Measurements from ENCODE around the gene MORF4L1.
A peak's percentile ranks its signal among the peaks of the same experiment; 100 is the strongest.

The MORF4L1 gene

DNA sequence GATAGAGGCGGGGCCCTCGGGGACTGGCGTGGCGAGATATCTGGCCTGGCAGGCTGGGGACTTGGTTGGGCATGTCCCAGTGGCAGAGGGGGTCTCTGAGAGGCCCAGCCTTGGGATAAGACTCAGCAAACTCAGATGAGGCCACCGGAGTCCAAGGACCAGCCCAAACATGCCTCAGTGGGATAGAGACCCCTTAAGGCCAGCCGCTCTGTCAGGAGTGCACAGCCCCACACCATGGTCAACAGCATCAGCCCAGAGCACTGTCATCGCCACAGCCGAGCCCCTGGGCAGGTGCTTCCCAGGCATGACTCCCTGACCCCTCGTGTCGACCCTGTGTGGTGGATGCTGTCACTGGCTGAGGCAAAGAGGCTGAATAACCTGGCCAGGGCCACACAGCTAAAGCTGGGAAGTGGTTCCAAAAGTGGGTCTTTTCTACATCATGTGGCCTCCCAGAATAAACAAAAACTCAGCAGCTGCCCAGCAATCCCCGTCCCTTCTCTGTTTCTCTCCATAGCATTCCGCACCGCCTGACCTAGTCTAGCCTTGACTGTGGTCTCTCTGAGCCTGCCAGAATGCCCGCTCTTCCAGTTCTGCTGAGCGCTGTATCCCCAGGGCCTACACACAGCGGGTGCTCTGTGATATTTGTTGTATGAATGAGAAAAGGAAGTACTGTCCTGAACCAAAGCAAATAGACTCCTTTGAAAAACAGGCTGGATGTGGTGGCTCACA, 57.0 kb downstream of the MORF4L1 start:
- no peak for DNase-seq (ENCODE audit: low read depth)
- no peak overlapping the region for H3K4me3 ChIP-seq (ENCODE audit: low read length)
- TF ChIP-seq, protein P1, sequence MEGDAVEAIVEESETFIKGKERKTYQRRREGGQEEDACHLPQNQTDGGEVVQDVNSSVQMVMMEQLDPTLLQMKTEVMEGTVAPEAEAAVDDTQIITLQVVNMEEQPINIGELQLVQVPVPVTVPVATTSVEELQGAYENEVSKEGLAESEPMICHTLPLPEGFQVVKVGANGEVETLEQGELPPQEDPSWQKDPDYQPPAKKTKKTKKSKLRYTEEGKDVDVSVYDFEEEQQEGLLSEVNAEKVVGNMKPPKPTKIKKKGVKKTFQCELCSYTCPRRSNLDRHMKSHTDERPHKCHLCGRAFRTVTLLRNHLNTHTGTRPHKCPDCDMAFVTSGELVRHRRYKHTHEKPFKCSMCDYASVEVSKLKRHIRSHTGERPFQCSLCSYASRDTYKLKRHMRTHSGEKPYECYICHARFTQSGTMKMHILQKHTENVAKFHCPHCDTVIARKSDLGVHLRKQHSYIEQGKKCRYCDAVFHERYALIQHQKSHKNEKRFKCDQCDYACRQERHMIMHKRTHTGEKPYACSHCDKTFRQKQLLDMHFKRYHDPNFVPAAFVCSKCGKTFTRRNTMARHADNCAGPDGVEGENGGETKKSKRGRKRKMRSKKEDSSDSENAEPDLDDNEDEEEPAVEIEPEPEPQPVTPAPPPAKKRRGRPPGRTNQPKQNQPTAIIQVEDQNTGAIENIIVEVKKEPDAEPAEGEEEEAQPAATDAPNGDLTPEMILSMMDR (conservative IDR thresholded peaks at IDR 0.05; ENCODE audit: low read length), result no peak

DNA sequence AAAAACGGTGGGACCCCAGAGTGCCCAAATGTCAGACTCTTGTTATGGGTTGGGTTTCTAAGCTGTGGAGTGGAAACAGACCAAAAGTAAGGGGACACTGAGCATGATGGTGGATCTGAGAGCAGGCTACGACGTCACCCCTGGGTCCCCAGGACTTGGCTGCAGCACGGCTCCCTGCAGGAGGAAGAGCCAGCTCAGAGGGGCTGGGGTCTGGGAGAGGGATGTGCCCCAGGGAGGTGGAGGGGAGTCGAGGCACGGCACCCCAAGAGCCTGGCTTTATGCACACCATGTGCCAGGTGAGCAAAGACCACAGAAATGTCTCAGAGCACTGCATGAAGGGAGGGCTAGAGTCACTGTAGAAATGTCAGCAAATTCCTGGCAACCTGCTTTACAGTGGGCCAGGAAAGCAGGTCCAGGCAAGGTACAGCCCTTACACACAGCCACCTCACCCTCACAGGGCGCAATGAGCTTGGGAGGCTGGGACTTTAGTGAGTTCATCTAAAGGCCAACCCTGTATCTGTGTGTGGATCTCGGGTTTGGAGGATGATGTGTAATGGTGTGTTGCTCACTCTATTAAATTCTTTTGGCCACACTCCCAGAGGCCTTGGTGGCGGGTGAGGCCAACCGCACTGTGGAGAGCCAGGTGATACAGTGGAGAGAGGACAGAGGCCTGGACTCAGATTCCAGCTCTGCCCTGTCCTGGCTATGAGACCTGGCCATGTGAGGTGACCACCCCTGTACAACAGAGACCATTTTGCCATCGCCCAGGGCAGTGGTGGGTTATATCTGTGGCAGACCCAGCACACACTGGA, 58.1 kb downstream of the MORF4L1 start:
- DNase-seq (ENCODE audit: low read depth), result peak; percentile 87
- no peak overlapping the region for H3K4me3 ChIP-seq (ENCODE audit: low read length)
- TF ChIP-seq, protein P1 (conservative IDR thresholded peaks at IDR 0.05; ENCODE audit: low read length), result no peak

DNA sequence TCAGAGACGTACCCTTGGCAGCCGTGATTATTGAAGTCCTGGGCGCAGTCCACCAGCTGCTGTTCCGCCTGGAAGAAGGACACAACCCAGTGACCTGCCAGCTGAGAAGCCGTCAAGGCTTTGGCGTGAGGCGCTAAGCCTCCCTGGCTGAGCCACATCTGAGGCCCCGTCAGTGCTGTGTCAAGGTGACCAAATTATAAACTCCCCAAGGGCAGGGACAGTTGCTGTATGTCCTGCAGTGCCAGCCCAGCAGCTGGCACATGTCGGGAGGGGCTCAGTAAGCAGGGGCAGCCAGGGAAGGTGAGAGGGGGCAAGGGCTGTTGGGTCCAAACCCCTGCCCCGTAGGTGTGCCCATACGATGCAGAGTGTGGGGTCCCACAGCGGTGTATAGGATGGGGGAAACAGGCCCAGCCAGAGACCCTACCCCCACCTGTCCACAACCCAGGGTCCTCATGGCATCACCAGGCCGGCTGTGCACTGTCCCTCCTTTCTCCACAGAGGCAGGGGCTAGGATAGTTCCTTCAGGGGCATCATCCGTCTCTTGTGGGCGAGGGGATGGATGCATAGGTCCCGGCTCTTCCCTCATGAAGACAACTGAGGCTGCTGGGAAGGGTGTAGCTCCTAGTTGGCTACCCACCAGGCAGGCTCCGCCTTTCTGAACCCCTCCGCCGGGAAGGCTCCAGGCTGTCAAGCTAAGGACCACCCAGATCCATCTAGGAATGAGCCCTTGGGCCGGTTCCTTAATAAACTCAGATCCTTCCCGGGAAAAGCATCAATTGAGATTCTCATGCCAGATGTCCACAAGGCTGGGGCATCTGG, 59.0 kb downstream of the MORF4L1 start:
- TF ChIP-seq, protein P1 (conservative IDR thresholded peaks at IDR 0.05; ENCODE audit: low read length), result no peak

DNA sequence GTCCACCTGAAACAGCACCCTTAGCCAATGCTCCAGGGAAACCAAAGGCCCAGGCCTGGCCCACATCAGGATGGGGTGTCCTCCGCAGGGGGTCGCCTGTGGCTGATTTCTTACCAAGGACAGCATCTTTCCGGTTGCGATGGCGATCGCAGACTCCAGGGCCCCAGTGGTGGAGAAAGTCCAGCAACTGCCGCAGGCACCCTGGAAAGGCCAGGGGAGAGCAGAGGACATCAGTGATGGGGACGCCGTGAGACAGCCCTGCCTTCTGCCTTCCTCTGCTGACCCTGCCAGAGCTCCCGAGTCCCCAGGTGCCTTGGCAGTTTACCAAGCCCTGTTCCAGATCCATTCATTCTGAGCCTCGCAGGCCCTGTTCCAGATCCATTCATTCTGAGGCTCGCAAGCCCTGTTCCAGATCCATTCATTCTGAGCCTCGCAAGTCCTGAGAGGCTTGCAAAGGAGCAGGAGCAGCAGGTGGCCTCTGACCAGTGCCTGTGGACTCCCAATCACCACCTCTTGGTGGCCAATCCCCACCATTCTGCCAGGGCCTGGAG, 59.6 kb downstream of the MORF4L1 start:
- TF ChIP-seq, protein P1 (conservative IDR thresholded peaks at IDR 0.05; ENCODE audit: low read length), result no peak
- no peak for DNase-seq (ENCODE audit: low read depth)
- no peak overlapping the region for H3K4me3 ChIP-seq (ENCODE audit: low read length)

More for the DNA sequence above, 59.0 kb downstream of the MORF4L1 start:
- no peak overlapping the region for H3K4me3 ChIP-seq (ENCODE audit: low read length)
- no peak for DNase-seq (ENCODE audit: low read depth)

DNA sequence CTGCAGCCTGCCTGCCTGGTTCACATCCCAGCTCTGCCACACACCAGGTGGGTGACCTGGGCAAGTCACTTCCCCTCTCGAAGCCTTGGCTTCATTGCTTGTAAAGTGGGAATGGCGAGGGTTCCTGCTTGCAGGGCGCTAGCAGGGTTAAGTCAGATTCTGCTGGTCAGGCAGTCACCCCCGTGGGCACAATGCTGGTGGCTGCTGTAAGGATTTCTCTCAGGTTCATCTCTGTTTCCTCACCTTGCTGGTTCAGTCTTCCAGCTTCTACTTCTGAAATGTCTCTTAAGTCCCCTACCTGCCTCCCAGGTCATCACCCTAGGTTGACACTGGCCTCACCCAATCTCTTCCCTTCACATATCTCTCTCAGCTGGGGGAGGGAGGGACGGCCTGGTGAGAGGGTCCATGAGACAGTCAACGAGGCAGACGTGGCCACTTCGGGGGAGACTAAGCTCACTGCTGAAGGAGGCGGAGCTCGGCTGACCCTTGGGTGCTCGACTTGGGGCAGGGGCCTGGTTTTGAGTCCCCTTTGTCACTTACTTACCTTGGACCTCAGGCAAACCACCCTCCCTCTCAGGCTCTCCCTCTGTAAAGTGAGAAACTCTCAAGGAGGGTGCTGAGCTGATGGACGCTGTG, 60.6 kb downstream of the MORF4L1 start:
- H3K4me3 ChIP-seq (ENCODE audit: low read length), result no peak overlapping the region
- no peak for DNase-seq (ENCODE audit: low read depth)
- TF ChIP-seq, protein P1 (conservative IDR thresholded peaks at IDR 0.05; ENCODE audit: low read length), result no peak

DNA sequence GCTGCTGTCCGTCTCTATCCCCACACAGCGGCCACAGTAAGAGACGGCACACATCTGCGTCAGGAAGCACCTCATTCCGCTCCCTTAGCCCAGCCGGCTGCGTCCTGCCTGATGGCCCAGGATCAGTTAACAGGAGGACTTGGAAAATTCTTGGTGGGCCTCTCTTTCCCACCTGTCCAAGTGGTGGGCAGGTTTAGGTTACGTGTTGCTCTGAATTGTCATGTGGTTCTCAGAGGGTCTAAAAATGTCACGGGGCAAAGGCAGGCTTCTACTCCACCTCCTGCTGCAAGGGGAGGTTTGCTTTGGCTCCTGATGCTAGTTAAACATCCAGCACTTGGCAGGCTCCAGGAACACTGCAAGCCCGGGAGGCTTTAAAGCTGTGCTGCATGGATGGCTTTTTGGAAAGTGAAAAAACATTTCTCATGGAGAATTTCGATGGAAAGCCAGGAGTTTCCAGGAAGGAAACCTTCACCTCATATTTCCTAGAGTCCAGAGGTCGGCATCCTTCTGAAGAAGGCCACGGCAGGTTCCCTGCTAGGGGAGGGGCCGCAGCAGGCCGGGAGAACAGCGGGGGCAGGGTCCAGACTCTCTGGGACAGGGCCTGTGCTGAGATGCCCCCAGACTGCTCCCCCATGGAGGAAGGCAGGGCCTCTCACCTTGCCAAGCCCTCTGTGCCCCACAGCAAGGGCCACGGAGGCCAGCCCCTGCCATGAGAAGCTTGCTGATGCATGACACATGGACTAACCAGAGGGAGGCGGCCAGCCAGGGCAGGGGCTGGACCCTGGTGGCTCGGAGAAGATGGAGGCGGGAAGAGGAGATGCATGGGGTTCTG, 61.3 kb downstream of the MORF4L1 start:
- DNase-seq (ENCODE audit: low read depth), result no peak
- no peak overlapping the region for H3K4me3 ChIP-seq (ENCODE audit: low read length)

More for the DNA sequence above, 61.3 kb downstream of the MORF4L1 start:
- TF ChIP-seq, protein P1 (conservative IDR thresholded peaks at IDR 0.05; ENCODE audit: low read length), result no peak
